ENCODE data around the gene GFAP. TPM values are rescaled to one million over a fixed set of nuclear protein-coding genes. Genes with fewer than 3 reads are reported as not detected.

Gene GFAP
- total RNA-seq, 1 experiment from 2014 or later: 1.2 TPM

GRCh38 chr17:44921122-44921882, 6.0 kb upstream of the GFAP start:
- Histone ChIP-seq H3K4ac (ENCODE audit: low read depth, low read length) (no peak overlapping the region), H2BK5ac (ENCODE audit: insufficient read length, low read length) (no peak overlapping the region), H3K79me2 (ENCODE audit: insufficient read depth, low read length) (no peaks in the 10 kb centered on the region), H2BK20ac (ENCODE audit: low read depth, low read length, poor library complexity, severe bottlenecking) (no peak overlapping the region), H4K91ac (ENCODE audit: insufficient read length, low read depth, low read length) (no peak overlapping the region), H3K79me1 (ENCODE audit: insufficient read depth, low read depth, low read length, poor library complexity, severe bottlenecking) (no peaks in the 10 kb centered on the region), H3K4me2 (ENCODE audit: insufficient read depth, insufficient read length, low read length) (no peak overlapping the region), H3K4me1 (ENCODE audit: insufficient read depth, low read length) (peaks cover 7% of the 10 kb centered on the region; the same call in 1 of the 2 replicates), H3K9me3 (ENCODE audit: control insufficient read depth, low read depth, low read length) (no peaks in the 10 kb centered on the region), H4K8ac (replicated peaks; ENCODE audit: insufficient read length, low read depth, low read length) (no peak overlapping the region), H3K23ac (ENCODE audit: insufficient read length, low read depth, low read length) (no peak overlapping the region), H3T11ph (ENCODE audit: low read length) (no peak overlapping the region), H4K20me1 (ENCODE audit: control insufficient read depth, insufficient read depth, insufficient read length) (no peaks in the 10 kb centered on the region), H2BK15ac (ENCODE audit: low read depth, low read length) (no peak overlapping the region), H3K56ac (ENCODE audit: insufficient read length, low read depth, low read length) (no peak overlapping the region), H3K27me3 (ENCODE audit: insufficient read depth, low read length) (0 out of 2 replicates have a peak, but pooled peaks cover 2% of the 10 kb centered on the region), H2BK12ac (ENCODE audit: insufficient read length, low read depth, low read length) (no peak overlapping the region), H2AK5ac (ENCODE audit: insufficient read length, low read length) (no peak overlapping the region), H2AFZ (ENCODE audit: low read length) (no peak overlapping the region), H2BK120ac (ENCODE audit: low read depth, low read length, poor library complexity, severe bottlenecking) (no peak overlapping the region), H3K27ac (ENCODE audit: insufficient read length, low read depth, low read length) (no peak overlapping the region), H3K18ac (ENCODE audit: insufficient read length, low read depth, low read length) (no peak overlapping the region), H3K23me2 (ENCODE audit: insufficient read length, low read depth, low read length, poor library complexity, severe bottlenecking) (no peaks in the 10 kb centered on the region), H4K5ac (ENCODE audit: insufficient read length, low read depth, low read length) (no peak overlapping the region), H3K9ac (ENCODE audit: extremely low read depth, insufficient read length, low read length) (no peak overlapping the region), H3K14ac (ENCODE audit: insufficient read depth, low read length) (no peak overlapping the region; the same call in 1 of the 2 replicates)
- TF ChIP-seq CTCF (conservative IDR thresholded peaks at IDR 0.05): no peak
- Mint-ChIP-seq H3K27ac (no peak overlapping the region), H3K9me3 (no peaks in the 10 kb centered on the region), H3K4me1 (peaks cover 17 to 32% of the 10 kb centered on the region in 2 experiments), H3K36me3 (ENCODE audit: insufficient read depth in 1 of 3, low read depth in 3 of 3) (peaks cover 9 to 13% (median 9%) of the 10 kb centered on the region in 3 experiments), H3K27me3 (ENCODE audit: low read depth) (peaks cover 19% of the 10 kb centered on the region), H3K4me3 (peak overlapping the region in 1 of 2 experiments; percentile 64; a peak in 2 of 5 replicates)
- peak; percentile 83 for DNase-seq
- WGBS (ENCODE audit: extremely low coverage, insufficient read length, low lambda C conversion rate): no CpG with 5 or more reads among the region's 11 CpGs
